HEK293 (cell line): ENCODE measurements around the gene FADS3.

Experiments used
- CTCF ChIA-PET: fragments of 350-600 bp; formaldehyde crosslinking; extraction: SDS; loops from one replicate; lab custom pipeline; 2021; ENCODE audit warnings: antibody characterized with exemption; lab: Yijun Ruan, JAX
- POLR2A ChIA-PET: fragments of 300-600 bp; formaldehyde crosslinking; extraction: SDS; loops from one replicate; lab custom pipeline; 2020; ENCODE audit warnings: antibody characterized with exemption, inconsistent platforms; lab: Yijun Ruan, JAX
- H3K27ac ChIP-seq: fragments of 200-500 bp; sonication (Bioruptor generic); 2 replicates; pipeline ENCODE4 v1.5.1; 2014; ENCODE audit warnings: low read depth, low read length, control low read depth, inconsistent platforms; ENCODE audit errors: extremely low read depth
- H3K36me3 ChIP-seq, 2 experiments: fragments of 200-500 bp in 1 of 2; sonication (Bioruptor generic) in 1 of 2; 1 replicate in 1 of 2; 2 replicates in 1 of 2; pipeline ENCODE4 v1.5.1; 2014 to 2017; ENCODE audit warnings: inconsistent platforms in 2 of 2, low read length in 2 of 2; ENCODE audit not compliant: control insufficient read depth in 2 of 2, insufficient read depth in 1 of 2
- H3K4me1 ChIP-seq: fragments of 200-500 bp; sonication (Bioruptor generic); 2 replicates; pipeline ENCODE4 v1.5.1; 2014; ENCODE audit warnings: mild to moderate bottlenecking, low read length, inconsistent platforms; ENCODE audit not compliant: control insufficient read depth, insufficient read depth
- H3K4me3 ChIP-seq: 2 replicates; pipeline ENCODE4 v1.5.1; 2011; ENCODE audit warnings: low read depth, mild to moderate bottlenecking, control low read depth, low read length, moderate library complexity
- H3K9me3 ChIP-seq: fragments of 200-500 bp; sonication (Bioruptor generic); 2 replicates; pipeline ENCODE4 v1.5.1; 2014; ENCODE audit warnings: low read depth, low read length, inconsistent platforms; ENCODE audit not compliant: control insufficient read depth, insufficient read depth
- AEBP2 ChIP-seq: fragments of 450-650 bp; formaldehyde crosslinking; IDR thresholded peaks from 2 replicates; pipeline ENCODE4 v1.5.1; 2016; ENCODE audit warnings: missing biosample characterization, missing genetic modification characterization, borderline replicate concordance
- GLIS1 ChIP-seq: fragments of 450-650 bp; formaldehyde crosslinking; IDR thresholded peaks from 2 replicates; pipeline ENCODE4 v1.5.1; 2016; ENCODE audit warnings: missing biosample characterization, missing genetic modification characterization
- HOXA7 ChIP-seq: sonication (generic); formaldehyde crosslinking; IDR thresholded peaks from 2 replicates; pipeline ENCODE4 v1.8.1; 2022; ENCODE audit warnings: missing genetic modification reagents, borderline replicate concordance
- KLF1 ChIP-seq: fragments of 450-650 bp; formaldehyde crosslinking; IDR thresholded peaks from 2 replicates; pipeline ENCODE4 v1.5.1; 2016; ENCODE audit warnings: missing biosample characterization, missing genetic modification characterization
- KLF17 ChIP-seq: fragments of 450-650 bp; formaldehyde crosslinking; IDR thresholded peaks from 2 replicates; pipeline ENCODE4 v1.5.1; 2016; ENCODE audit warnings: missing biosample characterization, missing genetic modification characterization
- KLF8 ChIP-seq: fragments of 450-650 bp; formaldehyde crosslinking; IDR thresholded peaks from 2 replicates; pipeline ENCODE4 v1.5.1; 2016; ENCODE audit warnings: missing biosample characterization, missing genetic modification characterization
- PATZ1 ChIP-seq: fragments of 450-650 bp; formaldehyde crosslinking; IDR thresholded peaks from 2 replicates; pipeline ENCODE4 v1.5.1; 2016; ENCODE audit warnings: missing biosample characterization, missing genetic modification characterization
- PRDM10 ChIP-seq: fragments of 450-650 bp; formaldehyde crosslinking; IDR thresholded peaks from 2 replicates; pipeline ENCODE4 v1.5.1; 2016; ENCODE audit warnings: missing biosample characterization, missing genetic modification characterization
- REPIN1 ChIP-seq: fragments of 450-650 bp; formaldehyde crosslinking; IDR thresholded peaks from 2 replicates; pipeline ENCODE4 v1.5.1; 2017; ENCODE audit warnings: missing biosample characterization, missing genetic modification characterization, low read depth
- SP7 ChIP-seq: fragments of 450-650 bp; formaldehyde crosslinking; IDR thresholded peaks from 2 replicates; pipeline ENCODE4 v1.5.1; 2016; ENCODE audit warnings: missing biosample characterization, missing genetic modification characterization
- WT1 ChIP-seq: fragments of 450-650 bp; formaldehyde crosslinking; IDR thresholded peaks from 2 replicates; pipeline ENCODE4 v1.5.1; 2016; ENCODE audit warnings: missing biosample characterization, missing genetic modification characterization
- ZBTB20 ChIP-seq: fragments of 450-650 bp; formaldehyde crosslinking; IDR thresholded peaks from 2 replicates; pipeline ENCODE4 v1.5.1; 2016; ENCODE audit warnings: missing biosample characterization, missing genetic modification characterization
- ZFP3 ChIP-seq: fragments of 450-650 bp; formaldehyde crosslinking; IDR thresholded peaks from 2 replicates; pipeline ENCODE4 v1.5.1; 2016; ENCODE audit warnings: low read depth, missing biosample characterization, missing genetic modification characterization
- ZIC2 ChIP-seq: fragments of 450-650 bp; formaldehyde crosslinking; IDR thresholded peaks from 2 replicates; pipeline ENCODE4 v1.5.1; 2016; ENCODE audit warnings: missing biosample characterization, missing genetic modification characterization
- ZNF175 ChIP-seq: fragments of 450-650 bp; formaldehyde crosslinking; IDR thresholded peaks from 2 replicates; pipeline ENCODE4 v1.5.1; 2016; ENCODE audit warnings: missing biosample characterization, missing genetic modification characterization
- ZNF184 ChIP-seq: fragments of 450-650 bp; IDR thresholded peaks from 2 replicates; pipeline ENCODE4 v1.5.1; 2018; ENCODE audit warnings: missing biosample characterization, mild to moderate bottlenecking, missing genetic modification characterization
- ZNF214 ChIP-seq: fragments of 450-650 bp; formaldehyde crosslinking; IDR thresholded peaks from 2 replicates; pipeline ENCODE4 v1.5.1; 2017; ENCODE audit warnings: missing biosample characterization, mild to moderate bottlenecking, missing genetic modification characterization, borderline replicate concordance
- ZNF26 ChIP-seq: fragments of 450-650 bp; formaldehyde crosslinking; IDR thresholded peaks from 2 replicates; pipeline ENCODE4 v1.5.1; 2016; ENCODE audit warnings: missing biosample characterization, missing genetic modification characterization
- ZNF302 ChIP-seq: fragments of 450-650 bp; formaldehyde crosslinking; IDR thresholded peaks from 2 replicates; pipeline ENCODE4 v1.5.1; 2016; ENCODE audit warnings: missing biosample characterization, missing genetic modification characterization, low read depth
- ZNF324 ChIP-seq: fragments of 450-650 bp; formaldehyde crosslinking; IDR thresholded peaks from 2 replicates; pipeline ENCODE4 v1.5.1; 2016; ENCODE audit warnings: missing biosample characterization, missing genetic modification characterization
- ZNF341 ChIP-seq: fragments of 450-650 bp; formaldehyde crosslinking; IDR thresholded peaks from 2 replicates; pipeline ENCODE4; 2016; ENCODE audit warnings: low read depth, missing biosample characterization, missing genetic modification characterization
- ZNF544 ChIP-seq: fragments of 450-650 bp; formaldehyde crosslinking; IDR thresholded peaks from 2 replicates; pipeline ENCODE4 v1.5.0; 2017; ENCODE audit warnings: missing biosample characterization, missing genetic modification characterization
- ZNF549 ChIP-seq: fragments of 450-650 bp; IDR thresholded peaks from 2 replicates; pipeline ENCODE4 v1.5.1; 2018; ENCODE audit warnings: missing biosample characterization, missing genetic modification characterization, mild to moderate bottlenecking, inconsistent platforms, moderate library complexity
- ZNF571 ChIP-seq: fragments of 450-650 bp; formaldehyde crosslinking; IDR thresholded peaks from 2 replicates; pipeline ENCODE4 v1.5.0; 2017; ENCODE audit warnings: missing biosample characterization, missing genetic modification characterization
- ZNF580 ChIP-seq: fragments of 450-650 bp; formaldehyde crosslinking; IDR thresholded peaks from 2 replicates; pipeline ENCODE4 v1.5.1; 2016; ENCODE audit warnings: missing biosample characterization, missing genetic modification characterization
- ZNF585B ChIP-seq: fragments of 450-650 bp; formaldehyde crosslinking; IDR thresholded peaks from 2 replicates; pipeline ENCODE4 v1.5.1; 2016; ENCODE audit warnings: missing biosample characterization, missing genetic modification characterization
- ZNF623 ChIP-seq: fragments of 450-650 bp; formaldehyde crosslinking; IDR thresholded peaks from 2 replicates; pipeline ENCODE4 v1.5.1; 2016; ENCODE audit warnings: missing biosample characterization, missing genetic modification characterization
- ZNF768 ChIP-seq: fragments of 450-650 bp; formaldehyde crosslinking; IDR thresholded peaks from 2 replicates; pipeline ENCODE4 v1.5.1; 2018; ENCODE audit warnings: missing biosample characterization, mild to moderate bottlenecking, missing genetic modification characterization

The FADS3 gene

GRCh38 chr11:61919705-61920631 lies 28.6 kb upstream of the FADS3 start:
- no peak overlapping the region for H3K4me3 ChIP-seq
- no peaks in the 10 kb centered on the region for H3K36me3 ChIP-seq
- H3K27ac ChIP-seq = no peak overlapping the region
- H3K9me3 ChIP-seq = no peaks in the 10 kb centered on the region
- ChIA-PET POLR2A (no interaction called here), CTCF (interaction anchor here (0.7 to 1.3 kb wide), 4 partner anchors 21 to 188 kb away, joined by 3 to 5 read pairs (median 4); no protein-coding TSS in a partner anchor)
- TF ChIP-seq AEBP2 (tag by site-specific recombination) (no peak), ZNF184 (tag by site-specific recombination) (no peak), ZNF549 (tag by site-specific recombination) (no peak), PATZ1 (tag by site-specific recombination) (no peak), ZNF571 (tag by site-specific recombination) (no peak), WT1 (tag by site-specific recombination) (peak; percentile 53; the same call in 1 of the 2 replicates), REPIN1 (tag by site-specific recombination) (no peak), ZNF175 (no peak), KLF1 (no peak), ZNF585B (tag by site-specific recombination) (no peak), ZBTB20 (tag by site-specific recombination) (no peak), KLF17 (tag by site-specific recombination) (no peak), ZFP3 (tag by site-specific recombination) (no peak), ZNF580 (tag by site-specific recombination) (no peak), KLF8 (tag by site-specific recombination) (no peak), ZIC2 (tag by site-specific recombination) (peak; percentile 36), ZNF26 (tag by site-specific recombination) (no peak), ZNF544 (no peak), ZNF623 (no peak), ZNF341 (peak; percentile 62; the same call in 1 of the 2 replicates), HOXA7 (CRISPR knock-in tag) (no peak), ZNF302 (tag by site-specific recombination) (no peak), SP7 (peak; percentile 95), GLIS1 (tag by site-specific recombination) (peak; percentile 84), ZNF768 (peak; percentile 50; the same call in 1 of the 2 replicates), PRDM10 (no peak), ZNF324 (tag by site-specific recombination) (no peak), ZNF214 (tag by site-specific recombination) (no peak)
- H3K4me1 ChIP-seq = no peaks in the 10 kb centered on the region
